Measurements from ENCODE around the gene BAHCC1.

DNA sequence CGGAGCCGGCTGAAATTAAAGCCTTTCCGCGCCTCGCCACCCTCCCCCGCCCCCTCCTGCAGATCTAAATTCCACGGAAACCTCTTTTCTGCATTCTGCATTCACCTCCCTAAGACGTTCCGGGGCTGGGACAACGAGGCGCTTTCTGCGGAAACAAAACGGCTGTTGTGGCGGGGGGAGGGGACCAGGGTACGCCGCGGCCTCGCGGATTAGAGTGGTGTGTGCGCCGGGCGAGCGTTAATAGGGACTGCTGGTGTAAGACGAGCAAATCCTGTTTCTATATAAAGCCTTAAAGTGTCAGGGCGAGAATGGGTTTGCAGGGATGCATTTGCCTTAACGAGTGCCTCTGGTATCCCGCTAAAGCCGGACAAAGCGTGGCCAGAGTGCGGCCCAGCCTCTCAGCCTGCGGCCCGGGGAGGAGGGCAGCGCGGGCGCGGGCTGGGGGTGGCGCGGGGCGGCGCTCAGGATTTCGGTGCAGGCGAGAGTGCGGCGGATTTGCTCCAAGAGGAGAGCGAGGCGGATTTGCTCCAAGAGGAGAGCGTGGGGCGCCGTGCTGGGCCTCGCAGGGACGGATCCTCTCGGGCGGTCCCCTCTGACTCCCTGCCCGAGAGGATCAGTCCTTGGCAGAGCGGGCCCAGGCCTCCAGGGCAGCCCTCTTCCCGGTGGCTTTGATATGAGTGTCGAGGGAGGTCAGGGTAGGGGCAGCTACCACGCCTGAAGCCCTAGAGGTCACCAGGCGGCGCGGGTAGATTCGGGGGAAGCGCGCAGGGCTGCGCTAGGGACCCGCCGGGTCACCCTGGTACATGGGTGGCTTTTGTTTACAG is 5.1 kb downstream of the BAHCC1 start:
- no peak for TF ChIP-seq ELF4 (CRISPR knock-in tag; IDR thresholded peaks at IDR 0.05; ENCODE audit: low read depth)
- TF ChIP-seq ATF1 (CRISPR knock-in tag; IDR thresholded peaks at IDR 0.05): no peak
- no peak for TF ChIP-seq OVOL2 (CRISPR knock-in tag; IDR thresholded peaks at IDR 0.05; ENCODE audit: borderline replicate concordance)
- TF ChIP-seq, protein P1, sequence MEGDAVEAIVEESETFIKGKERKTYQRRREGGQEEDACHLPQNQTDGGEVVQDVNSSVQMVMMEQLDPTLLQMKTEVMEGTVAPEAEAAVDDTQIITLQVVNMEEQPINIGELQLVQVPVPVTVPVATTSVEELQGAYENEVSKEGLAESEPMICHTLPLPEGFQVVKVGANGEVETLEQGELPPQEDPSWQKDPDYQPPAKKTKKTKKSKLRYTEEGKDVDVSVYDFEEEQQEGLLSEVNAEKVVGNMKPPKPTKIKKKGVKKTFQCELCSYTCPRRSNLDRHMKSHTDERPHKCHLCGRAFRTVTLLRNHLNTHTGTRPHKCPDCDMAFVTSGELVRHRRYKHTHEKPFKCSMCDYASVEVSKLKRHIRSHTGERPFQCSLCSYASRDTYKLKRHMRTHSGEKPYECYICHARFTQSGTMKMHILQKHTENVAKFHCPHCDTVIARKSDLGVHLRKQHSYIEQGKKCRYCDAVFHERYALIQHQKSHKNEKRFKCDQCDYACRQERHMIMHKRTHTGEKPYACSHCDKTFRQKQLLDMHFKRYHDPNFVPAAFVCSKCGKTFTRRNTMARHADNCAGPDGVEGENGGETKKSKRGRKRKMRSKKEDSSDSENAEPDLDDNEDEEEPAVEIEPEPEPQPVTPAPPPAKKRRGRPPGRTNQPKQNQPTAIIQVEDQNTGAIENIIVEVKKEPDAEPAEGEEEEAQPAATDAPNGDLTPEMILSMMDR (IDR thresholded peaks at IDR 0.05): no peak
- TF ChIP-seq, protein P2, sequence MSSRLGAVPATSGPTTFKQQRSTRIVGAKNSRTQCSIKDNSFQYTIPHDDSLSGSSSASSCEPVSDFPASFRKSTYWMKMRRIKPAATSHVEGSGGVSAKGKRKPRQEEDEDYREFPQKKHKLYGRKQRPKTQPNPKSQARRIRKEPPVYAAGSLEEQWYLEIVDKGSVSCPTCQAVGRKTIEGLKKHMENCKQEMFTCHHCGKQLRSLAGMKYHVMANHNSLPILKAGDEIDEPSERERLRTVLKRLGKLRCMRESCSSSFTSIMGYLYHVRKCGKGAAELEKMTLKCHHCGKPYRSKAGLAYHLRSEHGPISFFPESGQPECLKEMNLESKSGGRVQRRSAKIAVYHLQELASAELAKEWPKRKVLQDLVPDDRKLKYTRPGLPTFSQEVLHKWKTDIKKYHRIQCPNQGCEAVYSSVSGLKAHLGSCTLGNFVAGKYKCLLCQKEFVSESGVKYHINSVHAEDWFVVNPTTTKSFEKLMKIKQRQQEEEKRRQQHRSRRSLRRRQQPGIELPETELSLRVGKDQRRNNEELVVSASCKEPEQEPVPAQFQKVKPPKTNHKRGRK (CRISPR knock-in tag; IDR thresholded peaks at IDR 0.05; ENCODE audit: borderline replicate concordance): no peak
- TF ChIP-seq TCF7 (CRISPR knock-in tag; IDR thresholded peaks at IDR 0.05; ENCODE audit: low read depth): no peak
- TF ChIP-seq, protein P3, sequence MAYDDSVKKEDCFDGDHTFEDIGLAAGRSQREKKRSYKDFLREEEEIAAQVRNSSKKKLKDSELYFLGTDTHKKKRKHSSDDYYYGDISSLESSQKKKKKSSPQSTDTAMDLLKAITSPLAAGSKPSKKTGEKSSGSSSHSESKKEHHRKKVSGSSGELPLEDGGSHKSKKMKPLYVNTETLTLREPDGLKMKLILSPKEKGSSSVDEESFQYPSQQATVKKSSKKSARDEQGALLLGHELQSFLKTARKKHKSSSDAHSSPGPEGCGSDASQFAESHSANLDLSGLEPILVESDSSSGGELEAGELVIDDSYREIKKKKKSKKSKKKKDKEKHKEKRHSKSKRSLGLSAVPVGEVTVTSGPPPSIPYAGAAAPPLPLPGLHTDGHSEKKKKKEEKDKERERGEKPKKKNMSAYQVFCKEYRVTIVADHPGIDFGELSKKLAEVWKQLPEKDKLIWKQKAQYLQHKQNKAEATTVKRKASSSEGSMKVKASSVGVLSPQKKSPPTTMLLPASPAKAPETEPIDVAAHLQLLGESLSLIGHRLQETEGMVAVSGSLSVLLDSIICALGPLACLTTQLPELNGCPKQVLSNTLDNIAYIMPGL (CRISPR knock-in tag; IDR thresholded peaks at IDR 0.05): no peak
- TF ChIP-seq SMAD3 (CRISPR knock-in tag; IDR thresholded peaks at IDR 0.05; ENCODE audit: borderline replicate concordance): no peak
- TF ChIP-seq, protein P4, sequence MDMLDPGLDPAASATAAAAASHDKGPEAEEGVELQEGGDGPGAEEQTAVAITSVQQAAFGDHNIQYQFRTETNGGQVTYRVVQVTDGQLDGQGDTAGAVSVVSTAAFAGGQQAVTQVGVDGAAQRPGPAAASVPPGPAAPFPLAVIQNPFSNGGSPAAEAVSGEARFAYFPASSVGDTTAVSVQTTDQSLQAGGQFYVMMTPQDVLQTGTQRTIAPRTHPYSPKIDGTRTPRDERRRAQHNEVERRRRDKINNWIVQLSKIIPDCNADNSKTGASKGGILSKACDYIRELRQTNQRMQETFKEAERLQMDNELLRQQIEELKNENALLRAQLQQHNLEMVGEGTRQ (CRISPR knock-in tag; IDR thresholded peaks at IDR 0.05): no peak
- TF ChIP-seq, protein P5, sequence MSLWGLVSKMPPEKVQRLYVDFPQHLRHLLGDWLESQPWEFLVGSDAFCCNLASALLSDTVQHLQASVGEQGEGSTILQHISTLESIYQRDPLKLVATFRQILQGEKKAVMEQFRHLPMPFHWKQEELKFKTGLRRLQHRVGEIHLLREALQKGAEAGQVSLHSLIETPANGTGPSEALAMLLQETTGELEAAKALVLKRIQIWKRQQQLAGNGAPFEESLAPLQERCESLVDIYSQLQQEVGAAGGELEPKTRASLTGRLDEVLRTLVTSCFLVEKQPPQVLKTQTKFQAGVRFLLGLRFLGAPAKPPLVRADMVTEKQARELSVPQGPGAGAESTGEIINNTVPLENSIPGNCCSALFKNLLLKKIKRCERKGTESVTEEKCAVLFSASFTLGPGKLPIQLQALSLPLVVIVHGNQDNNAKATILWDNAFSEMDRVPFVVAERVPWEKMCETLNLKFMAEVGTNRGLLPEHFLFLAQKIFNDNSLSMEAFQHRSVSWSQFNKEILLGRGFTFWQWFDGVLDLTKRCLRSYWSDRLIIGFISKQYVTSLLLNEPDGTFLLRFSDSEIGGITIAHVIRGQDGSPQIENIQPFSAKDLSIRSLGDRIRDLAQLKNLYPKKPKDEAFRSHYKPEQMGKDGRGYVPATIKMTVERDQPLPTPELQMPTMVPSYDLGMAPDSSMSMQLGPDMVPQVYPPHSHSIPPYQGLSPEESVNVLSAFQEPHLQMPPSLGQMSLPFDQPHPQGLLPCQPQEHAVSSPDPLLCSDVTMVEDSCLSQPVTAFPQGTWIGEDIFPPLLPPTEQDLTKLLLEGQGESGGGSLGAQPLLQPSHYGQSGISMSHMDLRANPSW (CRISPR knock-in tag; conservative IDR thresholded peaks at IDR 0.05; ENCODE audit: low read depth): no peak
- no peak for TF ChIP-seq SMAD4 (CRISPR knock-in tag; IDR thresholded peaks at IDR 0.05)
- TF ChIP-seq ZNF121 (CRISPR knock-in tag; IDR thresholded peaks at IDR 0.05): no peak
- TF ChIP-seq NFYB (CRISPR knock-in tag; conservative IDR thresholded peaks at IDR 0.05; ENCODE audit: low read depth): no peak
- TF ChIP-seq, protein P6, sequence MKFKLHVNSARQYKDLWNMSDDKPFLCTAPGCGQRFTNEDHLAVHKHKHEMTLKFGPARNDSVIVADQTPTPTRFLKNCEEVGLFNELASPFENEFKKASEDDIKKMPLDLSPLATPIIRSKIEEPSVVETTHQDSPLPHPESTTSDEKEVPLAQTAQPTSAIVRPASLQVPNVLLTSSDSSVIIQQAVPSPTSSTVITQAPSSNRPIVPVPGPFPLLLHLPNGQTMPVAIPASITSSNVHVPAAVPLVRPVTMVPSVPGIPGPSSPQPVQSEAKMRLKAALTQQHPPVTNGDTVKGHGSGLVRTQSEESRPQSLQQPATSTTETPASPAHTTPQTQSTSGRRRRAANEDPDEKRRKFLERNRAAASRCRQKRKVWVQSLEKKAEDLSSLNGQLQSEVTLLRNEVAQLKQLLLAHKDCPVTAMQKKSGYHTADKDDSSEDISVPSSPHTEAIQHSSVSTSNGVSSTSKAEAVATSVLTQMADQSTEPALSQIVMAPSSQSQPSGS (CRISPR knock-in tag; IDR thresholded peaks at IDR 0.05; ENCODE audit: borderline replicate concordance, low read depth): no peak
